MV-4-11 (cell line): ENCODE results near the gene EPHA2.
"Not testable (repeated sequence)": the region's sequence is repeated elsewhere in the genome, so short reads cannot be mapped to it uniquely, and the experiment has no call there.

Source experiments
- DNase-seq: peaks from one replicate; lab custom pipeline; 2025; lab: John Stamatoyannopoulos, UW

EPHA2 gene

GRCh38 chr1:16167331-16168143 lies 11.7 kb upstream of the EPHA2 start:
- no peak for DNase-seq

GRCh38 chr1:16166117-16166516 lies 10.2 kb upstream of the EPHA2 start:
- no peak for DNase-seq

GRCh38 chr1:16165548-16165947 lies 9.7 kb upstream of the EPHA2 start:
- DNase-seq = no peak

GRCh38 chr1:16165073-16165364 lies 9.2 kb upstream of the EPHA2 start:
- no peak for DNase-seq

- DNase-seq = peak; percentile 38
Measured at GRCh38 chr1:16164213-16165072, 8.6 kb upstream of the EPHA2 start.

GRCh38 chr1:16163608-16164212 lies 7.8 kb upstream of the EPHA2 start:
- not testable (repeated sequence) for DNase-seq

- no peak for DNase-seq
Measured at GRCh38 chr1:16162163-16162822, 6.4 kb upstream of the EPHA2 start.

GRCh38 chr1:16161717-16162116 lies 5.8 kb upstream of the EPHA2 start:
- DNase-seq = no peak

- no peak for DNase-seq
Measured at GRCh38 chr1:16158993-16159831, 3.3 kb upstream of the EPHA2 start.

- peak; percentile 33 for DNase-seq
Measured at GRCh38 chr1:16158025-16158424, 2.2 kb upstream of the EPHA2 start.

- no peak for DNase-seq
Measured at GRCh38 chr1:16156848-16157495, 1.1 kb upstream of the EPHA2 start.

- no peak for DNase-seq
Measured at GRCh38 chr1:16153999-16154673, 1.7 kb downstream of the EPHA2 start.

GRCh38 chr1:16153096-16153998 lies 2.5 kb downstream of the EPHA2 start:
- DNase-seq = no peak

GRCh38 chr1:16152481-16153087 lies 3.3 kb downstream of the EPHA2 start:
- no peak for DNase-seq

- DNase-seq = no peak
Measured at GRCh38 chr1:16151995-16152384, 3.9 kb downstream of the EPHA2 start.

GRCh38 chr1:16151196-16151994 lies 4.5 kb downstream of the EPHA2 start:
- peak; percentile 44 for DNase-seq

- DNase-seq = no peak
Measured at GRCh38 chr1:16150508-16150907, 5.4 kb downstream of the EPHA2 start.
